Muscle of arm (tissue), 14 donors: ENCODE measurements around the gene ZBTB49. TPM values are rescaled to one million over a fixed set of nuclear protein-coding genes. Genes with fewer than 3 reads are reported as not detected.
"Not testable (repeated sequence)": the region's sequence is repeated elsewhere in the genome, so short reads cannot be mapped to it uniquely, and the experiment has no call there.

Experiments used
- DNase-seq: peaks from one replicate; pipeline ENCODE4 v3.0.0-alpha.2; 2013
- long read RNA-seq, 11 donors: transcript quantifications; one replicate each; lab custom pipeline, GENCODE V29; 2026
- polyA plus RNA-seq, 12 donors: library from polyadenylated mRNA; unstranded; fragments of 120-200 nt; gene quantifications; one replicate each; pipeline ENCODE4 v1.2.1, GENCODE V29; 2013; ENCODE audit not compliant: insufficient read length in 12 of 12

The ZBTB49 gene
- 1 to 10 TPM in 10 of 12 donors, not detected in 2; 3.9 to 9.4 (median 6.4) TPM for polyA plus RNA-seq
- long read RNA-seq, donor 1: 0 reads
- long read RNA-seq, donor 2, partial matches to known transcripts: 0 of 3 reads
- long read RNA-seq, donor 2, other reads (novel, unspliced or antisense): 0 of 3 reads
- long read RNA-seq, donor 3: 0 reads
- long read RNA-seq, donor 4, partial matches to known transcripts: 0 of 1 reads
- long read RNA-seq, donor 4, other reads (novel, unspliced or antisense): 0 of 1 reads
- long read RNA-seq, donor 5: 0 reads
- long read RNA-seq, donor 6: 0 reads
- long read RNA-seq, donor 7: 0 reads
- long read RNA-seq, donor 8: 0 reads
- long read RNA-seq, donor 9: 0 reads
- long read RNA-seq, donor 10: 0 reads
- long read RNA-seq, donor 11, partial matches to known transcripts: 7 of 7 reads
- long read RNA-seq, donor 11, other reads (novel, unspliced or antisense): 0 of 7 reads

GRCh38 chr4:4289941-4290850 lies at the start of gene ZBTB49, which contains the start of gene LYAR:
ZBTB49 (plus strand) TSS chr4:4290251; CDS start chr4:4299946, 9,695 bp downstream.
LYAR (minus strand) TSS chr4:4290154; CDS start chr4:4283742, 6,412 bp downstream.
- peak; percentile 95 for DNase-seq

GRCh38 chr4:4245172-4245571 lies 44.9 kb upstream of the ZBTB49 start:
- no peak for DNase-seq

- no peak for DNase-seq
Measured at GRCh38 chr4:4247696-4248028, 42.4 kb upstream of the ZBTB49 start.

- peak; percentile 98 for DNase-seq
Measured at GRCh38 chr4:4248029-4248884, 41.8 kb upstream of the ZBTB49 start, which contains the start of gene TMEM128. TMEM128 (minus strand) TSS chr4:4248223; CDS start chr4:4248202, 21 bp downstream.

- DNase-seq: no peak
Measured at GRCh38 chr4:4248885-4249203, 41.2 kb upstream of the ZBTB49 start.

GRCh38 chr4:4249342-4249741 lies 40.7 kb upstream of the ZBTB49 start:
- not testable (repeated sequence) for DNase-seq

GRCh38 chr4:4249866-4250265 lies 40.2 kb upstream of the ZBTB49 start:
- DNase-seq: no peak

GRCh38 chr4:4254199-4254598 lies 35.9 kb upstream of the ZBTB49 start:
- DNase-seq: no peak

GRCh38 chr4:4254666-4255065 lies 35.4 kb upstream of the ZBTB49 start:
- no peak for DNase-seq

- no peak for DNase-seq
Measured at GRCh38 chr4:4256799-4257198, 33.3 kb upstream of the ZBTB49 start.

- not testable (repeated sequence) for DNase-seq
Measured at GRCh38 chr4:4257705-4258104, 32.3 kb upstream of the ZBTB49 start.

GRCh38 chr4:4259484-4260100 lies 30.5 kb upstream of the ZBTB49 start:
- DNase-seq: no peak

GRCh38 chr4:4260185-4260751 lies 29.8 kb upstream of the ZBTB49 start:
- DNase-seq: no peak

GRCh38 chr4:4267981-4268380 lies 22.1 kb upstream of the ZBTB49 start:
- no peak for DNase-seq

- DNase-seq: no peak
Measured at GRCh38 chr4:4268776-4269175, 21.3 kb upstream of the ZBTB49 start.

- DNase-seq: no peak
Measured at GRCh38 chr4:4269331-4269731, 20.7 kb upstream of the ZBTB49 start.

- DNase-seq: no peak
Measured at GRCh38 chr4:4269856-4270255, 20.2 kb upstream of the ZBTB49 start.

GRCh38 chr4:4270529-4270928 lies 19.5 kb upstream of the ZBTB49 start:
- no peak for DNase-seq

- no peak for DNase-seq
Measured at GRCh38 chr4:4271912-4272311, 18.1 kb upstream of the ZBTB49 start.

GRCh38 chr4:4274226-4274625 lies 15.8 kb upstream of the ZBTB49 start:
- no peak for DNase-seq

- no peak for DNase-seq
Measured at GRCh38 chr4:4277531-4277930, 12.5 kb upstream of the ZBTB49 start.
